Activated B cell treated with CpG ODN at 0.5 μM for 24 hours (primary cell): ENCODE data around the gene SUPT6H. TPM values are rescaled to one million over a fixed set of nuclear protein-coding genes. Genes with fewer than 3 reads are reported as not detected.

ENCODE experiments used
- ATAC-seq: fragments of 200-7000 bp; cut with Tn5 transposase; one replicate; pipeline ENCODE4 v1.10.0; 2021; ENCODE audit warnings: low read depth, mild to moderate bottlenecking, moderate library complexity
- CTCF ChIA-PET: fragments of 350-600 bp; sonication (Branson Sonifier 250); formaldehyde crosslinking; loops from one replicate; lab custom pipeline; 2021; ENCODE audit warnings: antibody characterized with exemption; lab: Charles Lee
- POLR2A ChIA-PET: fragments of 350-600 bp; sonication (Branson Sonifier 250); formaldehyde crosslinking; loops from one replicate; lab custom pipeline; 2021; ENCODE audit warnings: antibody characterized with exemption; lab: Charles Lee
- DNase-seq: peaks from one replicate; pipeline ENCODE4 v3.0.0; 2022
- H3K27ac Mint-ChIP-seq: one replicate; pipeline ENCODE4 v1.8.0; 2020; ENCODE audit warnings: mixed read lengths
- H3K27me3 Mint-ChIP-seq: one replicate; pipeline ENCODE4 v1.8.0; 2021; ENCODE audit warnings: mixed read lengths
- H3K36me3 Mint-ChIP-seq: one replicate; pipeline ENCODE4 v1.8.0; 2021; ENCODE audit warnings: low read depth, mixed read lengths
- H3K4me1 Mint-ChIP-seq: one replicate; pipeline ENCODE4 v1.8.0; 2021; ENCODE audit warnings: mixed read lengths
- H3K4me3 Mint-ChIP-seq: one replicate; pipeline ENCODE4 v1.8.0; 2020; ENCODE audit warnings: mild to moderate bottlenecking, mixed read lengths
- H3K9me3 Mint-ChIP-seq: one replicate; pipeline ENCODE4 v1.8.0; 2020; ENCODE audit warnings: mixed read lengths
- CTCF ChIP-seq: fragments of 200-600 bp; IDR thresholded peaks from one replicate; pipeline ENCODE4 v1.8.0; 2022; ENCODE audit warnings: antibody characterized with exemption, mild to moderate bottlenecking
- intact Hi-C: fragments of 100-400 bp; cut with micrococcal nuclease; formaldehyde crosslinking; loops from one replicate; pipeline ENCODE4 v1.15.1; 2024
- total RNA-seq: library from RNA; stranded (reverse); gene quantifications from 2 replicates; pipeline ENCODE4 v1.2.3, GENCODE V29; 2022

Gene SUPT6H
- total RNA-seq, 1 donor from 2014 or later: 92.4 TPM

GRCh38 chr17:28622186-28622585, 39.8 kb upstream of the SUPT6H start:
- CTCF ChIA-PET: no interaction called here
- POLR2A ChIA-PET: interaction anchor here (0.7 to 1.5 kb wide), 2 partner anchors 21 to 69 kb away, joined by 5 to 6 read pairs; no protein-coding TSS in a partner anchor
- Mint-ChIP-seq H3K27ac (no peak overlapping the region), H3K36me3 (peaks cover 90% of the 10 kb centered on the region), H3K27me3 (no peaks in the 10 kb centered on the region), H3K4me1 (no peaks in the 10 kb centered on the region), H3K4me3 (no peak overlapping the region), H3K9me3 (no peaks in the 10 kb centered on the region)
- DNase-seq (no peak), ATAC-seq (no peak)
- intact Hi-C loops: no loop called here
- TF ChIP-seq CTCF: no peak

GRCh38 chr17:28623696-28624095, 38.3 kb upstream of the SUPT6H start:
- POLR2A ChIA-PET: no interaction called here
- ATAC-seq (no peak), DNase-seq (no peak)
- intact Hi-C loops: no loop called here
- Mint-ChIP-seq H3K4me3 (no peak overlapping the region), H3K4me1 (no peaks in the 10 kb centered on the region), H3K36me3 (peaks cover 89% of the 10 kb centered on the region), H3K27me3 (no peaks in the 10 kb centered on the region), H3K9me3 (no peaks in the 10 kb centered on the region), H3K27ac (no peak overlapping the region)
- TF ChIP-seq CTCF: no peak
- CTCF ChIA-PET: interaction anchor here (0.8 kb wide), 1 partner anchor 1683 kb away, joined by 5 read pairs; no protein-coding TSS in a partner anchor

GRCh38 chr17:28624148-28624547, 37.9 kb upstream of the SUPT6H start:
- ChIA-PET CTCF (interaction anchor here (0.8 kb wide), 1 partner anchor 1683 kb away, joined by 5 read pairs; no protein-coding TSS in a partner anchor), POLR2A (no interaction called here)
- Mint-ChIP-seq H3K9me3 (no peaks in the 10 kb centered on the region), H3K4me1 (no peaks in the 10 kb centered on the region), H3K36me3 (peaks cover 85% of the 10 kb centered on the region), H3K27me3 (no peaks in the 10 kb centered on the region), H3K4me3 (no peak overlapping the region), H3K27ac (no peak overlapping the region)
- intact Hi-C loops: no loop called here
- no peak for TF ChIP-seq CTCF
- ATAC-seq: no peak
- no peak for DNase-seq

DNA sequence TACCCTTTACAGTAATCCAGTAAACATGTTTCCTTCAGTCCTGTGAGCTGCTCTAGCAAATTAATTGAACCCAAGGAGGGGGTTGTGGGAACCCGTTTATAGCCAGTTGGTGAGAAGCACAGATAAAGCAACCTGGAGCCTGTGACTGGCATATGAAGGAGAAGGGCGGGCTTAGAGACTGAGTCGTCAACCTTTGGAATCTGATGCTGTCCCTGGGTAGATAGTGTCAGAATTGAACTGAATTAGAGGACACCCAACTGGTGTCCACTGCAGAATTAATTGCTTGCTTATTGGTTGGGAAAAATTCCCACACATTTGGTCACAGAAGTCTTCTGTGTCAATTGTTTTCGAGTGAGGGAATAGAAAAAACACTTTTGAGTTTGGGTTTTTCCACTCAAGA, 35.2 kb upstream of the SUPT6H start:
- no peak for ATAC-seq
- TF ChIP-seq CTCF: no peak
- Mint-ChIP-seq H3K27me3 (no peaks in the 10 kb centered on the region), H3K36me3 (peaks cover 76% of the 10 kb centered on the region), H3K27ac (no peak overlapping the region), H3K9me3 (no peaks in the 10 kb centered on the region), H3K4me3 (no peak overlapping the region), H3K4me1 (no peaks in the 10 kb centered on the region)
- ChIA-PET POLR2A (interaction anchor here (0.6 kb wide), 1 partner anchor 21 kb away, joined by 3 read pairs; no protein-coding TSS in a partner anchor), CTCF (no interaction called here)
- intact Hi-C loops: no loop called here
- no peak for DNase-seq

DNA sequence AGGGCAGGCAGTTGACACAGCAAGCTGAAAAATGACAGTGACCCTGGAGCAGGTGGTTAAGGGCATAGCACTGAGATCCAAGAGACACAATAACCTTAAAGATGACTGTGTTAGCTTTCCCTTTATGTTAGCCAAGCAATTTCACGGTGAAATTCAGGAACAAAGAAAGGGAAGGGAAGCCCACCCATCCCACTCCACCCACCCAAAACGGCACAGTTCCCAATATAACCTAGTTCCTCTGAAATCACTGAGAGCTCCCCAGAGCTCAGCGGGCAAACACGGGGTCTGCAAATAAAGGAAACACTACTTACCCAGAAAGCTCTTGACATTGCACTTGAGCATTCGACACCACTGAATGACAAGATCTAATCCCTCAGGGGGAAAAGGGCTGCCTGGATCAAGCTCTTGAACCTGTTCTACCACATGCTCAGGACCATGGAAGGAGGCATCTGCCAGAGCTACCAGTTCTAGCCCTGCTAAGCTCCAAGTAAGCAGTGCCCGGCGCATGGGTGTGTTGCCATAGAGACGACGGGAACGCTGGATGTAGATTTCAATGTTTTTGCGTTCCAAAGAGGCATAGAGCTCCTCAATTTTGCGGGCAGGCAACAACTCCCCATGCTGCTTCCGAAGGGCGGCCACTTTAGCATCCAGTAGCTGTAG, 27.7 kb upstream of the SUPT6H start:
- intact Hi-C loops: no loop called here
- DNase-seq (no peak), ATAC-seq (no peak)
- Mint-ChIP-seq H3K4me1 (no peaks in the 10 kb centered on the region), H3K9me3 (no peaks in the 10 kb centered on the region), H3K27ac (no peak overlapping the region), H3K36me3 (peaks cover 92% of the 10 kb centered on the region), H3K27me3 (no peaks in the 10 kb centered on the region), H3K4me3 (no peak overlapping the region)
- ChIA-PET CTCF (interaction anchor here (1.5 kb wide), 1 partner anchor 11 kb away, joined by 4 read pairs; the partner anchor contains the start of gene BLTP2), POLR2A (interaction anchor here (0.6 to 2.0 kb wide), 3 partner anchors 10 to 258 kb away, joined by 3 to 10 read pairs (median 4); partner anchors contain the start of gene BLTP2)
- no peak for TF ChIP-seq CTCF
